Left ventricle myocardium inferior (tissue), 1 donor: ENCODE data around the gene ZNRF1. TPM values are rescaled to one million over a fixed set of nuclear protein-coding genes. Genes with fewer than 3 reads are reported as not detected.
"Not testable (repeated sequence)": the region's sequence is repeated elsewhere in the genome, so short reads cannot be mapped to it uniquely, and the experiment has no call there.

Experiments
- DNase-seq: peaks from one replicate; pipeline ENCODE4 v3.0.0-alpha.2; 2020
- H3K27ac ChIP-seq: fragments of 200-600 bp; replicated peaks from 2 replicates; pipeline ENCODE4 v1.8.0; 2021
- H3K27me3 ChIP-seq: fragments of 200-600 bp; 2 replicates; pipeline ENCODE4 v1.8.0; 2021; ENCODE audit warnings: low read depth
- H3K36me3 ChIP-seq: fragments of 200-600 bp; 2 replicates; pipeline ENCODE4 v1.8.0; 2021
- H3K4me1 ChIP-seq: fragments of 200-600 bp; 2 replicates; pipeline ENCODE4 v1.8.0; 2021
- H3K4me3 ChIP-seq: fragments of 200-600 bp; 2 replicates; pipeline ENCODE4 v1.8.0; 2021; ENCODE audit warnings: mild to moderate bottlenecking, moderate library complexity
- H3K9me3 ChIP-seq: fragments of 200-600 bp; replicated peaks from 2 replicates; pipeline ENCODE4 v1.8.0; 2021
- intact Hi-C: fragments of 100-400 bp; cut with micrococcal nuclease; formaldehyde crosslinking; loops from one replicate; pipeline ENCODE4 v1.11.0; 2022
- total RNA-seq: library from RNA; stranded (reverse); fragmentation: NEBNext Ultra II Directional; extraction: Animal tissue kit (Norgen Biotek cat#: 25700); gene quantifications from one replicate; pipeline ENCODE4 v1.2.1, GENCODE V29; 2021
- TF ChIP-seq, protein P1 (sequence below): fragments of 200-600 bp; IDR thresholded peaks from 2 replicates; pipeline ENCODE4 v1.8.0; 2021; ENCODE audit warnings: antibody characterized with exemption, mild to moderate bottlenecking, borderline replicate concordance
- donor health status: DM: no; HTN: yes; CAD: no; lungs with severe emphysema.

The ZNRF1 gene
- total RNA-seq, 1 donor from 2014 or later: 22.3 TPM

DNA sequence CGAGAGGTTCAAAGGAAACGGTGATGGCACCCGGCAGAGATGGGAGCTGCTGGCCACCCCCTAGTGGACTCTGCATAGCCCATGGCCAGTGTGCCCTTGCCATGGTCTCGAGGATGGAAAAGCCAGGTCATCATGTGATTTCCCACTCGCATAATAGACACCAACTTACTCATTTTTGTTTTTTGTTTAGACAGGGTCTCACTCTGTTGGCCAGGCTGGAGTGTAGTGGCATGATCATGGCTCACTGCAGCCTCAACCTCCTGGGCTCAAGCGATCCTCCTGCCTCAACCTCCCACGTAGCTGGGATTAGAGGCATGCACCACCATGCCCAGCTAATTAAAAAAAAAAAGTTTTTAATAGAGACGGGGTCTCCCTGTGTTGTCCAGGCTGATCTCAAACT is 90.1 kb downstream of the ZNRF1 start:
- H3K27me3 ChIP-seq: no peaks in the 10 kb centered on the region
- H3K4me3 ChIP-seq: no peak overlapping the region
- peaks cover 9% of the 10 kb centered on the region for H3K36me3 ChIP-seq
- peaks cover 68% of the 10 kb centered on the region for H3K4me1 ChIP-seq
- H3K9me3 ChIP-seq: no peaks in the 10 kb centered on the region
- no peak overlapping the region for H3K27ac ChIP-seq
- no peak for DNase-seq
- TF ChIP-seq, protein P1, sequence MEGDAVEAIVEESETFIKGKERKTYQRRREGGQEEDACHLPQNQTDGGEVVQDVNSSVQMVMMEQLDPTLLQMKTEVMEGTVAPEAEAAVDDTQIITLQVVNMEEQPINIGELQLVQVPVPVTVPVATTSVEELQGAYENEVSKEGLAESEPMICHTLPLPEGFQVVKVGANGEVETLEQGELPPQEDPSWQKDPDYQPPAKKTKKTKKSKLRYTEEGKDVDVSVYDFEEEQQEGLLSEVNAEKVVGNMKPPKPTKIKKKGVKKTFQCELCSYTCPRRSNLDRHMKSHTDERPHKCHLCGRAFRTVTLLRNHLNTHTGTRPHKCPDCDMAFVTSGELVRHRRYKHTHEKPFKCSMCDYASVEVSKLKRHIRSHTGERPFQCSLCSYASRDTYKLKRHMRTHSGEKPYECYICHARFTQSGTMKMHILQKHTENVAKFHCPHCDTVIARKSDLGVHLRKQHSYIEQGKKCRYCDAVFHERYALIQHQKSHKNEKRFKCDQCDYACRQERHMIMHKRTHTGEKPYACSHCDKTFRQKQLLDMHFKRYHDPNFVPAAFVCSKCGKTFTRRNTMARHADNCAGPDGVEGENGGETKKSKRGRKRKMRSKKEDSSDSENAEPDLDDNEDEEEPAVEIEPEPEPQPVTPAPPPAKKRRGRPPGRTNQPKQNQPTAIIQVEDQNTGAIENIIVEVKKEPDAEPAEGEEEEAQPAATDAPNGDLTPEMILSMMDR: no peak
- intact Hi-C loops: no loop called here

DNA sequence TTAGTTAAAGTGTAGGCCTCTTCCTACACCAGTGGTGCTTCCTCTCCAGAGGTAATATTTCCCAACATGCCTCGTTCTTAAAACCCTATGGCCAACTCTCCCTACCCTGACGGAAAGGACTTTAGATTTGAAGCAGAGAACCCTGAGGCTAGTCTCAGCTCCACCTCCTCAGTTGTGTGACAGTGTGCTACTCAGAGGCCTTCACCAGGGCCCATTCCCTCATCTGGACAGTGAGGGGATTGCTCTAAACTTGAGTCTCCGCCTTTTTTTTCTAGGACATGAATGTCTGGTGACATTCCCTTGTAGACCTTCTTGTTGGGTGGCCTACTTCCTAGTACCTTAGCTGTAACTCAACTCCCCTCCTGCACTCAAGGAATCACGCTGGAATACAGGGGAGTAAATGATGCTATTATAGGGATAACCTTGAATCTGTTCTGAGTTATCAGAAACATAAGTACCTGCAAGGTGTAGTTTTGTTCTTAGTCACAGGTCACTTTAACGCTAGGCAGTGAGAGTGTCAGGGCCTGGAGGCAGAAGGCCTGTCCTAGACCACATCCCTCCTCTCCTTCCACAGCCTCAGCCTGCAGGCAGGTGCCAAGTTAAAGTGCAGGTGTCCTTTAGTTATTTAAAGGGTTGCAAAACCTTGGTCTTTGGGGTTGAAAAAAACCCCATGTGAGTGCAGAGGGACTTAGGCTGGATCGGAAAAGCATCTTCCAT is 90.8 kb downstream of the ZNRF1 start:
- H3K4me1 ChIP-seq: peaks cover 66% of the 10 kb centered on the region
- TF ChIP-seq, protein P1: no peak
- peaks cover 13% of the 10 kb centered on the region for H3K36me3 ChIP-seq
- H3K27ac ChIP-seq: no peak overlapping the region
- no peaks in the 10 kb centered on the region for H3K9me3 ChIP-seq
- no peak for DNase-seq
- no peaks in the 10 kb centered on the region for H3K27me3 ChIP-seq
- intact Hi-C loops: no loop called here
- H3K4me3 ChIP-seq: no peak overlapping the region

DNA sequence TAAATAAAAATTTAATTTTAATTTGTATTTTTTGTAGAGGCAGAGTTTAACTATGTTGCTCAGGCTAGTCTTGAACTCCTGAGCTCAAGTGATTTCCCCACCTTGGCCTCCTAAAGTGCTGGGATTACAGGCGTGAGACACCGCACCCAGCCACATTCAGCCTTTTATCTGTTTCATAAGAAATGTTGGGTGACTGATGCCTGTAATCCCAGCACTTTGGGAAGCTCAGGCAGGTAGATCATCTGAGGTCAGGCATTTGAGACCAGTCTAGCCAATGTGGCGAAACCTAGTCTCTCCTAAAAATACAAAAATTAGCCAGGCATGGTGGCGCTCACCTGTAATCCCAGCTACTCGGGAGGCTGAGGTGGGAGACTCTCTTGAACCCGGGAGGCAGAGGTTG is 92.1 kb downstream of the ZNRF1 start:
- peaks cover 66% of the 10 kb centered on the region for H3K4me1 ChIP-seq

DNA sequence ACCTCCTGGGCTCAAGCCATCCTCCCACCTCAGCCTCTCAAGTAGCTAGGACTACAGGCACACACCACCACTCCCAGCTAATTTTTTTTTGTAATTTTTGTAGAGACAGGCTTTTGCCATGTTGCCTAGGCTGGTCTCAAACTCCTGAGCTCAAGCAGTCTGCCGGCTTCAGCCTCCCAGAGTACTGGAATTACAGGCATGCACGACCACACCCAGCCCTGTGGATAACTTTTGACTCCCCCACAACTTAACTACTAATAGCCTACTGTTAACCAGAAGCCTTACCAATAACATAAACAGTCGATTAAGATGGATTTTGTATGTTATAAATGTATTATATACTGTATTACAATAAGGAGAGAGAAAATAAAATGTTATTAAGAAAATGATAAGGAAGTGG is 92.8 kb downstream of the ZNRF1 start:
- H3K27ac ChIP-seq, H3K27me3 ChIP-seq, H3K9me3 ChIP-seq, DNase-seq, intact Hi-C loops, H3K4me3 ChIP-seq: not testable (repeated sequence)
- Histone ChIP-seq H3K4me1 (peaks cover 59% of the 10 kb centered on the region), H3K36me3 (peaks cover 21% of the 10 kb centered on the region)

More for the DNA sequence above, 92.1 kb downstream of the ZNRF1 start:
- peaks cover 21% of the 10 kb centered on the region for H3K36me3 ChIP-seq
- H3K9me3 ChIP-seq, intact Hi-C loops, H3K4me3 ChIP-seq, DNase-seq, H3K27me3 ChIP-seq, H3K27ac ChIP-seq: not testable (repeated sequence)

DNA sequence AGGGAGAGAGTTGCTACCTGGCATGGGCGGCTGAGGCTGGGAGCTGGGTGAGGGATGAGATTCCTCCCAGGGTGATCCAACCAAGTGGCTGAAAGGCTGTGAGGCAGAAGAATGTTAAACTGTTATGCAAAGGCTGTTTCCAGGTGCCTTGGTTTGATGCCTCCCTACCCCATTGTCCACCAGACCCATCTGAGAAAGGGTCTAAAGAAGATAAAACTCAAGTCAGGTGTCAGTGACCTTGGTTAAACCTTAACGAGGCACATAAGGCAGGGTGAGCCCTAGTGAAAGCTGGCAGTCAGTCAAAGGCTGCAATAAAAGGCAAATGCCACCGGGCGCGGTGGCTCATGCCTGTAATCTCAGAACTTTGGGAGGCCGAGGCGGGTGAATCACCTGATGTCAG is 94.0 kb downstream of the ZNRF1 start:
- intact Hi-C loops: no loop called here
- DNase-seq: no peak
- Histone ChIP-seq H3K4me1 (peaks cover 52% of the 10 kb centered on the region), H3K36me3 (peaks cover 21% of the 10 kb centered on the region), H3K27me3 (no peaks in the 10 kb centered on the region), H3K9me3 (no peaks in the 10 kb centered on the region), H3K27ac (no peak overlapping the region), H3K4me3 (no peak overlapping the region)
- TF ChIP-seq, protein P1: no peak

DNA sequence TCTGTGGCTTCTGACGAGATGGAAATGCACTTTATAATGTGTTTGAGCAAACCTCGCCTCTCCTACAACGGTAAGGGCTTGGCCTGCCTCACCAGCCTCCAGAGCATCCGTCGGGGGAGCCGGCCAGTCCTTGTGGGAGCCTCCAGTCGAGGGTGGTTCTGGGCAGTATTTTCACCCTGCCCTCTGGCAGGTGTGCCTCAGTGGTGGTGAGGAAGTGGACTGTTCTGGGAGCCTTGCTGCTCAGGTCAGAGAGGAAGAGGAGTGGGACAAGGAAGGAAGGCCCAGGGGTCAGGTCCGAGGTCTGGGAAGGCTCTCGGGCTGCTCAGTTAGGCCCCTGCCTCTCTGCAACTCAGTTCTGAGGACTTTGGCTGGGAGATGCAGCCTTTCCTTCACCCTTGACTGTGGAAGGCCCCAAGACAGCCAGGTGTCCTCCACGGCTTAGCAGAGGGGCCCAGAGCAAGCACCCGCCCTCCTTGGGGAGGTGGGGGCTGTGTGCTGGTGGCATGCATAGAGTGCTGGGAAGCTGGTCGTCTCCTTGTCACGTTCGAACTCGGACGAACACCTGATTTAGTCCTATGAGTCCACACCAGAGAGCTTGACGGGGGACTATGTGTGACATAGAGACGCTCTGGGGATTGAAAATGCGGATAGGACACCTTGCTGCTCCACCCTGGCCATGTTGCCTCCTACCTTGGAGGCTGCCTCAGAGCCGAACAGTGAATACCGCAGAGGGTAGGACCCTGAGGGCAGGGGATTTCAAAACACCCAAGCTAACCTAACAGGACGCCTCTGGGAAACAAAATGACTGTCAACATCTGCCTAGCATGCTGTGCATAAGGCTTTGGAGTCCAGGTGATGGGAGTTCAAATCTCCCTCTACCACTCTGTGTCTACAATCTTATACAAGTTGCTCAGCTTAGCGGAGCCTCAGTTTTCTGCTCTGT is 95.0 kb downstream of the ZNRF1 start:
- Histone ChIP-seq H3K4me1 (peaks cover 52% of the 10 kb centered on the region), H3K36me3 (peaks cover 21% of the 10 kb centered on the region), H3K27me3 (no peaks in the 10 kb centered on the region), H3K27ac (no peak overlapping the region), H3K9me3 (no peaks in the 10 kb centered on the region), H3K4me3 (no peak overlapping the region)
- no peak for DNase-seq
- TF ChIP-seq, protein P1: no peak
- intact Hi-C loops: no loop called here
